WERI-Rb-1 (cell line): ENCODE results near the gene AFAP1.

Experiments
- DNase-seq: peaks from one replicate; pipeline ENCODE4 v3.0.0-alpha.2; 2020
- H3K27ac ChIP-seq: fragments of 250-450 bp; sonication (Bioruptor Pico); 2 replicates; pipeline ENCODE4 v1.5.1; 2020; ENCODE audit warnings: mild to moderate bottlenecking, moderate library complexity
- H3K27me3 ChIP-seq: fragments of 250-450 bp; sonication (Bioruptor Pico); 2 replicates; pipeline ENCODE4 v1.5.1; 2021; ENCODE audit warnings: mild to moderate bottlenecking, low read depth, moderate library complexity; ENCODE audit not compliant: insufficient read depth, severe bottlenecking
- H3K36me3 ChIP-seq: fragments of 250-450 bp; sonication (Bioruptor Pico); 2 replicates; pipeline ENCODE4 v1.5.1; 2020; ENCODE audit warnings: mild to moderate bottlenecking, moderate library complexity
- H3K4me3 ChIP-seq: 2 replicates; pipeline ENCODE4 v1.5.1; 2011; ENCODE audit warnings: low read depth, mild to moderate bottlenecking, control low read depth, low read length
- H3K9me3 ChIP-seq: fragments of 250-450 bp; sonication (Bioruptor Pico); 2 replicates; pipeline ENCODE4 v1.5.1; 2021; ENCODE audit warnings: mild to moderate bottlenecking, moderate library complexity; ENCODE audit not compliant: severe bottlenecking
- TF ChIP-seq, protein P1 (sequence below): IDR thresholded peaks from 2 replicates; pipeline ENCODE4 v1.5.1; 2011; ENCODE audit warnings: low read depth, mild to moderate bottlenecking, control low read depth, inconsistent platforms, low read length

AFAP1 gene

DNA sequence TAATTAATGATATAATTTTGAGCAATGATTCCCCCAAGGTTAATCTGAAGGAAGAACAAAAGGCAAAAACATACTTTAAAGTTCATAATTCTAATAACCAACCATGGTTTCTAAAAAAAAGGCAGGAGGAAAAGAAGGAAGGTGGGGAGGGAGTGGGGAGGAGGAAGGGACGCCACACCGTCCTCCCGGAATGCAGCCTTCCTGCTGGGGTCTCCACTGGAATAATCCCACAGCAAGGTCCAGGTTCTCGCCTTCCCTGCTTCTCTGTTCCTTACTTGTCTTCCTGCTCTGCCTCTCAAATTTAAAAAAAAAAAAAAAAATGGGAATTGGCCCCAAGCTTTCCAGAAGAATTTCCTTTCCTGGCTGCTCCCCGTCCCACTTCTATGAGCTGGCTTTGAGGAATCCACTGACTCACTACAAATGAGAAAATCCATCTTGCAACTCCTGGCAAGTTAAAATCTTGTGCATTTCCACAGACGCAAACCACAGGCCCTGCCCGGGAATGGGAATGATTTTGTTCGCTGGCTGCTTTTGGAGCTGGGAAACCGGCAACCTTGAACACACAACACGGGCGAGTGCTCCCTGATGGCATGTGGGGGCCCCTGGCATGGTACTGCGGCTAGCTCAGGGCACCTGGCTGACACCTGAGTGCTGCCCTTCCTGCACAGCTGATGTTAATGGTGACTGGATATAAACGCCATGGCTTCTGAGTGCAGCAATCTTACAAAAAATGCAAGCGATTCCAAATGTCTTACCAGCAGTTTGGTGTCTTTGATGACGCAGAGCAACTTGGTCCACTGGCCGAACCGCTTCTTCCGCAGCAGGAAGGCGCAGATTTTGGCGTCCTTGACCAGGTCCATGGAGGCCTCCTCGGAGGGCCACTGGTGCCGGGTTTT lies 97.0 kb downstream of the AFAP1 start:
- Histone ChIP-seq H3K27me3 (no peaks in the 10 kb centered on the region), H3K27ac (no peak overlapping the region), H3K9me3 (no peaks in the 10 kb centered on the region), H3K36me3 (peaks cover 15% of the 10 kb centered on the region; the same call in 1 of the 2 replicates), H3K4me3 (no peak overlapping the region)
- DNase-seq: no peak
- TF ChIP-seq, protein P1, sequence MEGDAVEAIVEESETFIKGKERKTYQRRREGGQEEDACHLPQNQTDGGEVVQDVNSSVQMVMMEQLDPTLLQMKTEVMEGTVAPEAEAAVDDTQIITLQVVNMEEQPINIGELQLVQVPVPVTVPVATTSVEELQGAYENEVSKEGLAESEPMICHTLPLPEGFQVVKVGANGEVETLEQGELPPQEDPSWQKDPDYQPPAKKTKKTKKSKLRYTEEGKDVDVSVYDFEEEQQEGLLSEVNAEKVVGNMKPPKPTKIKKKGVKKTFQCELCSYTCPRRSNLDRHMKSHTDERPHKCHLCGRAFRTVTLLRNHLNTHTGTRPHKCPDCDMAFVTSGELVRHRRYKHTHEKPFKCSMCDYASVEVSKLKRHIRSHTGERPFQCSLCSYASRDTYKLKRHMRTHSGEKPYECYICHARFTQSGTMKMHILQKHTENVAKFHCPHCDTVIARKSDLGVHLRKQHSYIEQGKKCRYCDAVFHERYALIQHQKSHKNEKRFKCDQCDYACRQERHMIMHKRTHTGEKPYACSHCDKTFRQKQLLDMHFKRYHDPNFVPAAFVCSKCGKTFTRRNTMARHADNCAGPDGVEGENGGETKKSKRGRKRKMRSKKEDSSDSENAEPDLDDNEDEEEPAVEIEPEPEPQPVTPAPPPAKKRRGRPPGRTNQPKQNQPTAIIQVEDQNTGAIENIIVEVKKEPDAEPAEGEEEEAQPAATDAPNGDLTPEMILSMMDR: no peak

DNA sequence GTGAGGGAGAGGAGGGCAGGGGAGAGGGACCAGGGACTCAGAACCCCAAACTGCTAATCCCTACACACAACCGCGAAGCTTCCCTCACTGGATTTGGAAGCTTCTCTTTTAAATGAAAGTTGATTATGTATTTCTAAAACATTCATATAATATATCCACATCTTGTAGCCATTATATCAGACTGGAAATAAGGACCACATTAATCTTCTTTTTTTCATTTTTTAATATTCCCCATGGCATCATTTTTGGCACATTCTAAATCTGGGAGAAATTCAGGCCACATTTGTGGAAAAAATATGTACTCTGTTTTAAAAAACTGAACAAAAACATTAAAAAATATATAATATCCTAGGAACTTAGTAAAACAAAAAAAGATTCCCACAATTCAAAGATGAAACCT lies 97.8 kb downstream of the AFAP1 start:
- H3K36me3 ChIP-seq: peaks cover 21% of the 10 kb centered on the region
- no peak overlapping the region for H3K27ac ChIP-seq
- TF ChIP-seq, protein P1: no peak

DNA sequence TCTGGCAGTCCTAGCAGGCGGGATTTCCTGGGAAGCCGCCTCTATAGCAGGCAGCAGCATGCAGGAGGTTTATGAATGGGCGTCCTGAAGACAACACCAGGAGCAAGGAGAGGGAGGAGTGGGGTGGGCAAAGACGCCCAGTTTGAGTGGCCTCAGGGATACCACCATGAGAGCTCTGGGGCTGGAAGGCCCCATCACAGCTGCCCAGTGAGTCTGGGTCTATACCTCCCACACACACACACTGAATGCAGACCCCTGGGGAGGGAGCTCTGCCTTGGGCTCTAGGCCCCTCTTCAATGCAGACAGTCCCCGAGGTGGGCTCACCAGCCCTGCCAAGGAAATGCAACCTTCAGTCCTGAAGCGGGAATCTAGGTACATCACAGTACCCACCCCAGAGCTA lies 98.6 kb downstream of the AFAP1 start:
- peaks cover 23% of the 10 kb centered on the region for H3K36me3 ChIP-seq
- DNase-seq: no peak
- TF ChIP-seq, protein P1: no peak
- H3K27me3 ChIP-seq: no peaks in the 10 kb centered on the region
- H3K9me3 ChIP-seq: no peaks in the 10 kb centered on the region
- no peak overlapping the region for H3K4me3 ChIP-seq
- H3K27ac ChIP-seq: no peak overlapping the region

More for the DNA sequence above, 97.8 kb downstream of the AFAP1 start:
- DNase-seq: no peak
- Histone ChIP-seq H3K4me3 (no peak overlapping the region), H3K27me3 (no peaks in the 10 kb centered on the region), H3K9me3 (no peaks in the 10 kb centered on the region)

DNA sequence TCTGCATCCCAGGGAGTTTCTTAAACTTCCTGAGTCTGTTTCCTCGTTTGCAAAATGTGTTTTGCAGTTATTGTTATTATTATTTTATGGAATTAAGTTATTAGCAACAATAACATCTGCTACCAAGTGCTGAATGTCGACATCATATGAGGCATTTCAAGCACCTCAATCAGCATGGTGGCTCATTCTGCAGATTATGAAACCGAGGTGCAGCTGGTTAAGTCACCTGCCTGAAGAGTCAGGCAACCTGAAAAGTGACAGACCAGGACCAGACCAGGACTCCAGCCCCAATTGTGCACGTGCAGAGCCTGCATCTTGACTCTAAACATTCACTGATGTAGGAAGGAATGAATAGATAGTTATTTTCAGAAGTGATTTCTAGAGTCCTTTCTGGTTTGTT lies 99.8 kb downstream of the AFAP1 start:
- no peak for DNase-seq
- Histone ChIP-seq H3K27me3 (no peaks in the 10 kb centered on the region), H3K4me3 (no peak overlapping the region), H3K9me3 (no peaks in the 10 kb centered on the region), H3K36me3 (peaks cover 25% of the 10 kb centered on the region), H3K27ac (no peak overlapping the region)
- TF ChIP-seq, protein P1: no peak

DNA sequence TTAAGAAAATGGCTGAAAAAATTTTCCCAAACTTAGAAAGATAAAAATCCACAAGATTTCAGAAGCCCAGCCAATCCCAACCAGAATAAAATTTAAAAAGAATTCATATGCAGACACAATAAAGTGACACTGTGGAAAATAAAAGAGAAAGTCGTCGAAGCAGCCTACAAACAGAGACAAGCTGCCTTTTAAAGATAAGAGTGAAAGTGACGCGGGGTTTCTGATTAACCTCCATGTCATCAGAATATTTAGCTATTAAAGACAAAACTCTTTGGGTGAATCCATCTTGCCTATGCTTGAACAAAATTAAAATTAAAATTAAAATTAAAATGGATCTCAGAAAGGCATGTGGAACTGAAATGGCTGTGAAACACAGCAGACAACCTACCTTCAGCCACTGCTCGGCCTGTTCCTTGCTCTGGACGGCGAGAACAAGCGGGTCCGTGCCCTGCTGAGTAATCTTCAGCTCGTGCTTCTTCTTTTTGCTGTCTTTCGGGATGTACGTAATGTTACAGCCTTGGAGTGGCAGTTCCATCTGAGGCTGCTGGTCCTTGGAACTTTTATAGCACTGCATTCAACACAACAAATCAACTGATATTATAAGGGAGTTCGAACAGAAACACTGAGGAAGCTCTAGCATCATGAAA lies 101.4 kb downstream of the AFAP1 start:
- no peak overlapping the region for H3K27ac ChIP-seq
- no peaks in the 10 kb centered on the region for H3K27me3 ChIP-seq
- H3K9me3 ChIP-seq: no peaks in the 10 kb centered on the region
- no peak for DNase-seq
- TF ChIP-seq, protein P1: no peak
- H3K36me3 ChIP-seq: peaks cover 25% of the 10 kb centered on the region
- no peak overlapping the region for H3K4me3 ChIP-seq
